Caki2 (cell line): ENCODE data around the gene AHDC1. TPM values are rescaled to one million over a fixed set of nuclear protein-coding genes. Genes with fewer than 3 reads are reported as not detected.
"Not testable (repeated sequence)": the region's sequence is repeated elsewhere in the genome, so short reads cannot be mapped to it uniquely, and the experiment has no call there.

ENCODE experiments used
- DNase-seq: peaks from one replicate; pipeline ENCODE4 v3.0.0-alpha.2; 2015; ENCODE audit warnings: low read depth
- in situ Hi-C: cut with HindIII; loops from 2 replicates; pipeline ENCODE4 v1.10.0; 2016; ENCODE audit warnings: low sequenced_read_pairs, low pct_unique_long_range_greater_than_20kb, mixed read lengths
- total RNA-seq: library from RNA; depleted of rRNA; stranded (reverse); fragments of >200 nt; shearing (Covaris generic); gene quantifications from 2 replicates; pipeline ENCODE4 v1.2.3, GENCODE V29; 2014; ENCODE audit warnings: low replicate concordance

The AHDC1 gene
- total RNA-seq, 1 experiment from 2014 or later, result 0.41 TPM

DNA sequence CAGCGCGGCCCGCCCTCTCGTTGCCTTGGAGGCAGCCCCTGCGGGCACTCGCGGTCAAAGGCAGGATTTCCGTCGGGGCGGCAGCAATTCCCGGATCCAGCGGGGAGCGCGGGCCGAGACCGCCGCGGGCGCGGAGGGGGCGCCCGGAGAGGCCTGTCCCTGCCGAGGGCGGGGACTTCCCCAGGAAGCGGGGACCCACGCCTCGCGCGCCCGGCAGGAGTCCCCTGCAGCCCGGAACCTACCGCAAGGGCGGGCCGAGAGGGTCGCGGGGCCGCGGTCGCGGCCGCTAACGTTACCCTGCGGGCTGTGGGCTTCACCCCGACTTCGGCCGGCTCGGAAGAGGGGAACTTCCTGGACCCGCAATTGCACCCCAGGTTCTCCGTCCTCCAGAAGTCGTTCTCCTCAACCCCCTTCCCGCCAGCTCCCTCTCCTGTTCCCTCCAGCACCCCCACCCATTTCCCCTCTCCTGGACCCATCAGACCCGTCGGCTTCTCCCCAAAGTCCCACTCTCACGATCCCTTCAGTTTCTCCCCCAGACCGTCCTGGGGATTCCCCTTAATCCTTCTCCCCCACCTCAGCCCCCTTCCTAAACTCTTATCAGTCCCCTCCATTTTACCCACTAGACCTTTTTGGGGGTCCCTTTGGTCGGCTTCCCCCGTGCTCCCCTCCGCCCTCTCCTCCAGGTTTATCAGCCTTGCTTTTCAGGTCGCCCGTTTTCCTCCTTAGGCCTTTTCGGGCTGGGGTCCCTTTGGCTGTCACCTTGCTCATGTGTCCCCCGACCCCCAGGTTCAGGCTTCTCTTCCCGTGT lies 30.4 kb upstream of the AHDC1 start:
- no peak for DNase-seq
- in situ Hi-C loops, result no loop called here

DNA sequence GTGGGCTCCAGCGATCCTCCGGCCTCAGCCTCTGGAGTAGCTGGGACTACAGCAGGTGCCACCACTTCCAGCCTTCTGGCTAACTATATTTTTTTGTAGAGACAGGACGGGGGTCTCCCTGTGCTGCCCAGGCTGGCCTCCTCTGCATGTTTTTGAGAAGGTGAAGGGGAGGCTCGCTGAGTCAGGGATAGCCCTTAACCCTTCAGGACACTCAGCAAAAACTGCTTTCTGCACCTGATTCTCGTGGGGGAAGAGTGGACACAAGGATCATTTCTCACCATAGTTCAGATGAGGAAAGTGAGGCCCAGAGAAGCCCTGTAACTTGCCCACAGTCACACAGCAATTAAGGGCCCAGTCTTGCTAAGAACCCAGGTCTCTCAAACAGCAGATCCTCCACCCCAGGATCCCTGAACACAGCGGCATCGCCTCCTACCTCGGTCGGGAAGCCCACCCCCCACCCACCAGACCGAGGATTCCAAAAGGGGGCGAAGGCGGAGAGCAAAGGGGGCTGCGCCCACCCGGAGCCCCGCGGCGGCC lies 29.8 kb upstream of the AHDC1 start:
- no peak for DNase-seq
- in situ Hi-C loops, result no loop called here

DNA sequence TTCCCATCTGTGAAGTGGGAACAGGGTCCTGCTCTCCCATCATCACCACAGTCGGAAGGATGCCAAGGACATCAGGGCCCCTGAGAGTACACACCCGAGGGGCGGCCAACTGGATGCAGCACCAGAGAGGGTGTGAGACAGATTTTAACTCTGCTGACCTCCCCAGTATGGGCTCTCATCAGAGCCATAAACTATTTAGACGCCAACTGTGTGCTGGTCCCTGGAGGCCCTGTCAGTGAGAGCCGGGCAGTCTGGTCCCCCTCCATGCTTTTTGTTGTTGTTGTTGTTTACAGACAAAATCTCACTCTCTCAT lies 29.3 kb upstream of the AHDC1 start:
- in situ Hi-C loops, result no loop called here
- DNase-seq, result no peak

DNA sequence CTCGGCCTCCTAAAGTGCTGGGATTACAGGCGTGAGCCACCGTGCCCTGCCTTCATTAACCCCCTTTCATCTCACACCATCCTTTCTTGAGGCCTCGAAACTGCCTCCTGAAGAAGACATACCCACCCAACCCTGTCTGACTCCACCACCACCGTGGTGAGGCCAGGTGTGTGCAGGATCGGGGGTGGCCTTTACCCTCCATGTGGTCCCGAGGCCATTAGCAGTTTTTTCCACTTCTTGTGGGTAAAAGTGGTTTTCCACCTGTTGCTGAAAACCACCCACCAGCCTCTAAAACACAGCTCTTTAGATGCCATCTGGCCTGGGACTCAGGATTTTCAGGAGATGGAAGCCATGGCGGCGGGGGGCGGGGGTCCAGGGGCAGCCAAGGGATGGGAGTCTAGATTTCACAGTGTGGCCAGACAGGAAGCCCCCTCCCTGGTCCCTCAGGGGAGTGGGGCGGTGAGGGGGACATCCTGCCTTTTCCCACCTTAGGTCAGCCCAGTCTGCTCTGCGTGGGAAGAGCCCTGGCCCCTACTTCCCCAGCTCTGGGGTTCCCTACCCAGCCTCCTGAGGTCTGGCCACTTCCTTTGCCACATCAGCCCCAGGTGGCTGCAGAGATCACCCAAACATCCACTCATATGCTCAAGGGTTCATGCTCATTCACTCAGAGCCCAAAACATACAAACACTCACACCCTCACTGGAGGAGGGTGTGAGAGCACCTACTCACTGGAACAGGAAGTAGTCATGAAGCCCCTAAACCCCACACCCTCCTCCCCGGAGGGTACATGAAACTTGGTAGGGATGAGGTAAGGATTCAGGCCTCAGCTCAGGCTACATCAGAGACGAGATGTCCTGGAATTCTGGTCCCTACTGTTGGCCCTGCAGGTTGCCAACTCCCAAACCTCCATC lies 28.7 kb upstream of the AHDC1 start:
- no peak for DNase-seq
- in situ Hi-C loops, result no loop called here

DNA sequence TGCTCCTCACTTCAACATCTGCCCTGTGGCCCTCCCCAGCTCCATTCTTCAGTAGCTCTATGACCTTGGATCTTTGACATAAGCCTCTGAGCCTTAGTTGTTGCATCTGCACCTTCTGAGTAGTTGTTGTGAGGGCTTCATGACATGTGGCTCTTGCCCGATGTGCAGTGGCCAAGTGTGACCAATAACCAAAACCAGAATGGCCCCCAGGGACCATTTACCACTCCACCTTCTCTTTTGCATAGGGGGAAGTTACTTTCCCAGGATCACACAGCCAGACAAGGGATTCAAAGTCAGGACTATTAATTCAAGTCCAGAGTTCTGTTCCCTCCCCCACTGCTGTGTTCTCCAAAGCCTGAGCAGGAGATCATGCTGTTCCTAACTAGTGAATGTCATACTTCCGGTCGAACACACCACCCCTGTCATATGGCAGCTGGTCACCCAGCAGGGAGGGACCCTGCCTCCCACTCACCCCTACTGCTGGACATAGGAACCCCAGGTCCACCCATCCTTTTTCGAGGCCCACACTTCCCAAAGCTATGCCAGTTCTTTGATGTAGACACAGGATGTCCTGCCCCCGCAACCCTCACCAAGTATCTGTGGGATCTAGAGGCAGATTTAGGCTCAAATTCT lies 27.0 kb upstream of the AHDC1 start:
- in situ Hi-C loops, result no loop called here
- no peak for DNase-seq

DNA sequence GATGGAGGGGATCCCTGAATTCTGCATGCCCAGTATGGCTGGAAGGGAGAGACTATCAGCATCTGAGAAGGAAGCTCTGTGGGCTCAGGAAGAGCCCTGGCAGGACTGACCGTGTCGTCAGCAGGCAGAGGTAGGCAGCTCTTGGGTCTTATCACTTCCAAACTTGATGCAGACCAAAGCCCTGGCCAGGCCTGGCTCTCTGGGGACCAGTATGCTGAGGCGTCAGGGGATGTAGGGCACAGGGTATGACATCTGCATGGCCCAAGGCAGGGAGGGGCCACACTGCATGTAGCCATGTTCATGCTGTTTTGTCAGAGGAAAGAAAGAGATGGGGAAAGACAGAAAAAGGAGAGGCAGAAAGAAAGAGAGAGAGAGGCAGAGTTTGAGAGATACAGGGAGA lies 24.8 kb upstream of the AHDC1 start:
- in situ Hi-C loops, result no loop called here
- no peak for DNase-seq

DNA sequence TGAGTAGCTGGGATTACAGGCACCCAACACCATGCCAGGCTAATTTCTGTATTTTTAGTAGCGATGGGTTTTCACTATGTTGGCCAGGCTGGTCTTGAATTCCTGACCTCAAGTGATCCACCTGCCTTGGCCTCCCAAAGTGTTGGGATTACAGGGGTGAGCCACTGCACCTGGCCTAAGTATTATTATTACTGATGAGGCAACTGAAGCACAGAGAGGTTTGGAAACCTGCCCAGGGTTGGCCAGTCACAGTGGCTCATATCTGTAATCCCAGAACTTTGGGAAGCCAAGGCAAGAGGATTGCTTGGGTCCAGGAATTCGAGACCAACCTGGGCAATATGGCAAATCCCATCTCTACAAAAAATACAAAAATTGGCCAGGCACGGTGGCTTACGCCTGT lies 23.8 kb upstream of the AHDC1 start:
- DNase-seq, in situ Hi-C loops: not testable (repeated sequence)

DNA sequence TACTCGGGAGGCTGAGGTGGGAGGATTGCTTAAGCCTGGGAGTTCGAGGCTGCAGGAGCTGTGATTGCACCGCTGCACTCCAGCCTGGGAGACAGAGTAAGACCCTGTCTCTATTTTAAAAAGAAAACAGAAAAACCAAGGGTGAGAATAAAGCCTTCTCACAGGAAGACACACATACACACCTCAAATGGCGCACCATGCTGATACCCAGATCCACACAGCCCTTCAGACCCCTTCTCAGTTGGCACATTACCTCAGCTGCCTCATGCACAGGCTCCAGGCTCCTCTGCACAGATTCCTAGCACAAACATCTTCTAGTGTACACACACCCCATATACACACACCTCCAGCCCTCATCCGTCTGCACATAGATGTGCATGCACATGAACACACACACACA lies 23.1 kb upstream of the AHDC1 start:
- in situ Hi-C loops, result no loop called here
- no peak for DNase-seq

DNA sequence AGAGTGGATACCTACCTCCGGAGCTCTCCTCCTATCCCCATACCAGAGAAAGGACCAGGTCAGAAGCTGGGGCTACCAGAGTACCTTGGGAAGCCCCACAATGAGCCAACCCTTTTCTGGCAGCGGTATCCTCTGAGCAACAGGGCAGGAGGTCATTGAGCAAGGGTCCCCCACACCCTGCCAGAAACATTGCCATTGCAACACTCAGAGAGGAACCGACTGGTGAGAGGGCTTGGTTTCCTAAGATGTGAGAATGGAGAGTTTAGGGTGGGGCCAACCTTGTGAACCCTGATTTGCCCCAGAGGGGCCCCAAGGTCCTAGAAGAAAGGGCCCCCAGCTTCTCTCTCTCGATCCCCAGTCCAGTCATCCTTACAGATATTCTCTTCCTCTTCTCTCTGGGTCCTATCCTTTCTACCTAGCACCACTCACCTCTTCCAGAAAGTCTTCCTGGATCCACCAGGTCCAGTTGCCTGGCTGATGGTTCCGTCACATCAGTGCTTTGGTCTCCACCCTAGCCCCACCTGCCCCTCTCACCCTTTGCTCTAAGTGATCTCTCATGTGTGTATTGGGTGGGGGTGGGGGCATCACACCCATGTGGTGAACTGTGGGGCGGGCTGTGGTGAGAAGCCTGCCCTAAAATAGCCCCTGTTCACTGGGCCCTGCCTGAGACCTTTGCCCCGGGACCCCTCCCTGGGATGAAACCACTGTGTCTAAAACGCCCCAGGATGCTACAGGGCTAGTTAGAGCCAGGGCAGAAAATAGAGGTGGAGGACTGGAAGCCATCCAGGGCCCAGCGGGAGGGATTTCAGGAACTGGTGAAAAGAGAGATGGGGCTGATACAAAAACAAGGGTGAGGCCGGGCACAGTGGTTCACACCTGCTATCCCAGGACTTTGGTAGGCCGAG lies 22.3 kb upstream of the AHDC1 start:
- no peak for DNase-seq
- in situ Hi-C loops, result no loop called here

DNA sequence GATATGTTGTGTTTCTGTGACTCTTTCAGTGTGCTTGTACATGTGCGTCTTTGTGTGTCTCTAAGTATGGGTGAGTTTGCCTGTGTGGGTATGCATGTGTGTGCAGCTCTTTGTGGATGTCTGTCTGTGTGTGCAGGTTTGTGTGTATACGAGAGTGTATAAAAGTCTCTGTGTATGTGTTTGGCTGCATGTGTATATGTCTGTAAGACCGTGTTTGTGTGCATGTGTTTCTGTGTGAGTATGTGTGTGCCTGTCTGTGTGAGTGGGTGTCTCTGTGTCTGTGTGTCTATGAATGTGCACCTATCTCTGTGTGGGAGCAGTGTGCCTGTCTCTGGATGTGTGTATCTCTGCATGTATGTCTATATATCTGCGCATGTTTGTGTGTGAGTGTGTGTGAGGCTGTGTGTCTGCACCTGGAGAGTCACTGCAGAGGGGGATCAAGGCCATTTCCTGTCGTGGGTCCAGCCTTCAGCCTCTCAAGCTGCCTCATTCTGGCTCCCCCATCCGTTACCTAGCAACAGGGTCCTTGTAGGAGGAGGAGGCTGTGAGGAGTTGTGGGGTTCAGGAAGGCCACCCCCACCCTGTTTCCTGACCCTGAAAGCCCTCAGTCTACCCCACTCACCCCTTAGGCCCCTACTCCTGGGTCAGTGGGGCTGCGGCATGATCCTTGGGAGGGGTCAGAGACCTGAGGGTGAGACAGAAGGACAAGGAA lies 20.7 kb upstream of the AHDC1 start:
- DNase-seq, result no peak
- in situ Hi-C loops, result no loop called here

DNA sequence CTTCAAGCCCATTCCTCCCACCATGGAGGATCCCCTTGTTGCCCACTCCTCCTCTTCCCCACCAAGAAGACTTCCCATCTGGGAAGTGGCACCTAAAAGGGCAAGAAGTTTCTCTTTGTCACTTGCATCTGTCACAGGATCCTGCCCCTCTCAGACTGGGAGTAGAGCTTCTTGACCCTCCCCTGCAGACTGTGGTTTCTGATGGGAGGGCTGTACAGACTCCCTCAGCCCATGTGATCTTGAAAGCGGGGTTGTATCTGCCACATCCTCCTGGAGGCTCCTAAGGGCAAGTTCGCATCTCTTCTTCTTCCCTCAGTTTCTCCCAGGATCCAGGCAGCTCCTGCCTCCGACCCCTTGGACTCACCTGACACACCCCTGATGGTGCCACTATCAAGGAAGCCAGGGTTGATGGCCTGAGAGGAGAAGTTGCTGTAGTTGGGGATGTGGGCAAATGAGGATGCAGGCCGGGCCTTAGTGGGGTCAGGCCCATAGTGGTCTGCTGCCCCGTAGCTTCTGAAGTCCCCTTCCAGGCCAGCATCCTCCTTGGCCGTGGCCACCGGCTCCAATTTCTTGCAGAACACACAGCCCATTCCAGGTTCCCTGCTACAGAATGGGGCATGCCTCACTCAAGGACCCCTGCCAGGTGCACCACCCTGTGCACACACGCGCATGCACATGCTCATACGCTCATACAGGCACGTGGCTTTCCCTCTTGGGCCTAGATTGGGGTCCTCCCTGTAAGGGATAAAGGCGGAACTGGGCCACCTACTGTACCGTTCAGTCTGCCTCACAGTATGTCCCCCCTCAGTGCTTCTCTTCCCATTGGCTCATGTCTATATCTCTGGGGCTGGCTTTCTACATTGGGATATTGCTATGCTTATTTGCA lies 19.6 kb upstream of the AHDC1 start:
- in situ Hi-C loops, result no loop called here
- no peak for DNase-seq

DNA sequence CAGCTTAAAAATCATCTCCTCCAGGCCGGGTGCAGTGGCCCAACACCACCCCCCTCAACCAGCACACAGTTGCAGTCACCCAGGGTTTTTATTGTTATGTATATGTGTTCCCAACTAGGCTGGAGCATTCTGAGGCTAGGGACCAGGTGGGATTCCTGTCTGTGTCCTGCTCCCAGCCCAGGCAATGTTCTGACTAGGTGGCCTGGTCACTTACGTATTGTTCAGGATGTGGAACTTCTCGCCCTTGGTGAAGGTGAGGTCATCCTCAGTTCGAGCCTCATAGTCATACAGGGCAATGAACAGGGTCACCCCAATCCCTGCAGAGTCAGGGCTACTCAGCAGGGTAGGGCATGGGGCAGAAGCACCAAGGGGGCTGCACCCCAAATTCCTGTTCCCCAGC lies 18.9 kb upstream of the AHDC1 start:
- DNase-seq, result no peak
- in situ Hi-C loops, result no loop called here

DNA sequence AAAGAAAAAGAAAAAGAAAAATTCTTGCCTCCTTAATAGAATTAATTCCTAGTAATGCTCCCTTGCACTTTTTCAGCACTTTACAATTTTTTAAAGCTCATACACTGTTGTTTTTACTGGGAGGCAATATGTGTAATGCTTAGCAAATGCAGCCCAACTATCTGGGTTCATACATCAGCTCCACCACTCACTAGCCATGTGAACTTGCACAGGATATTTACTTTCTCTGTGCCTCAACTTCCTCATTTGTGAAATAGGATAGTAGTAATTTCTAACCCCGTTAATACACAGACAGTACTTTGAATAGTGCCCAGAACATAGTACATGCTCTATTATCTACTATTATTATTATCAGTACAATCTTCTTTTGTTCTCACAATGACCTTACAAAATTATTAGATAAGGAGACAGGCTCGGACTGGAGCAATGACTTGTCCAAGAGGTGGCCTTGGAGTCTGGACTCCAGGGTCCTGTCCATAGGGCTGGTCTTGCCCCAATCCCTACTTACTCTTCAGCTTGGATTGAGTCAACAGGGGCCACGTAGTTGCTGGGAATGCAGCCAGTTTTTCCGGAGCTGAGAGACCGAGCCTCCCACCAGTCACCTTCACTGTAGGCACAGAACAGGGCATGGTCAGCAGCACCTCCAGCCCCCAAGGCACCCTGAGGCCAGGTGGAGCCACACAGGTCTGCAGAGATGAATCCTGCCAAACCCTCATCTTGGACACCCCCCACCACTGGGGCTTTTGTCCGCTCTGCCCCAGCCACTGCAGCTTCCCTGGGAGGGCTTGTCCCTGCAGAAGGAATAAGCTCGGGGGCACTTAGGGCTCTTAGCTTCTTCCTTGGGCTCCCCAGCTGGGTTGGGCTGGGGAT lies 17.3 kb upstream of the AHDC1 start:
- in situ Hi-C loops, result no loop called here
- DNase-seq, result no peak

DNA sequence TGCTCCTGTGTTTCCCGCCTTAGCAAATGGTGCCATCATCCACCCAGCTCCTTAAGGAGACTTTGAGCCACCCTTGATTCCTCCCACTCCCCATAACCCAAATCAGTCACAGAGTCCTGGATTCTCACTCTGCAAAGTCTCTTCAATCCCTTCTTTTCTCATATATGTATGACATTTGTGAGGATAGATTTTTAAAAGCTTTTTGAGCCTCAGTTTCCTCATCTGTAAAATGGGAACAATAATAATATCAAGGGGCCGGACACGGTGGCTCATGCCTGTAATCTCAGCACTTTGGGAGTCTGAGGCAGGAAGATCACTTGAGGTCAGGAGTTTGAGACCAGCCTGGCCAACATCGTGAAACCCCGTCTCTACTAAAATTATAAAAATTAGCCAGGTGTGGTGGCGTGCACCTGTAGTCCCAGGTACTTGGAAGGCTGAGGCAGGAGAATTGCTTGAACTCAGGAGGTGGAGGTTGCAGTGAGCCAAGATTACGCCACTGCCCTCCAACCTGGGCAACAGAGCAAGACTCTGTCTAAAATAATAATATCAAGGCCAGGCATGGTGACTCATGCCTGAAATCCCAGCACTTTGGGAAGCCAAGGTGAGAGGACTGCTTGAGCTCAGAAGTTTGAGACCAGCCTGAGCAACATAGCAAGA lies 16.0 kb upstream of the AHDC1 start:
- DNase-seq, in situ Hi-C loops: not testable (repeated sequence)

DNA sequence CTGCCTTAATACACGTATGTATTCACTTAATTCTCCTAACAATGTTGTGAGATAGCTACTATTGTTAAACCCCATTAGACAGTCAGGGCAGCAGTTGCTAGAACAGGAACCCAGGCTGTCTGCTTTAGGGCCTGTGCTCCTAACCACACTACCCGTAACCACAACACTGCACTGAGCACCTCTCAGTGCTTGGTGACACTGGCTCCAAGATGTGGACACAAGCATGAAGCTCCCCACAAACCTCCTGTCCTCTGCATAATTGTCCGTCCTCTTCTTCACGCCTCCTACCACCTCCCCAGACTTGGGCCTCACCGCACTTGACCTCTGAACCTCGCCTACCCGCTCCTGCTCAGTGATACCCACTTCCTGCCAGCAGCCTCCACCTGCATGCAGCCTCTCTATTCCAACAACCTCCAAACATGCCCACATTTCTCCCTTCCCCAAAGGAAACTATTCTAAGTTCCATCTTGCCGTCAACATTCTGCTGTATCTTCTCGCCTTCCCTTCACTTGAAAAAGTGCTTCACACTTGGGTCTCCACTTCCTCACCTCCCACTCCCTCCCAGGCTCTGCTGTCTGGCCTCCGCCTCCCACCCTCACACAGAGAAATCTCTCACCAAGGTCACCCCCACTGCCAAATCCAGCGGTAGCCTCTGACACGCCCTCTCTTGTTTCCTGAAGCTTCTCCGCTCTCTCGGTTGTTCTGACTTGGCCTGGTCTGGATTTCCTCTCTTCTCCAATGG lies 14.6 kb upstream of the AHDC1 start:
- in situ Hi-C loops, result no loop called here
- DNase-seq, result no peak
